Aorta (tissue), 5 donors: Measurements from ENCODE around the gene TCF3. TPM values are rescaled to one million over a fixed set of nuclear protein-coding genes. Genes with fewer than 3 reads are reported as not detected.
"Not testable (repeated sequence)": the region's sequence is repeated elsewhere in the genome, so short reads cannot be mapped to it uniquely, and the experiment has no call there.

Experiments used
- ATAC-seq: fragments of 200-7000 bp; cut with Tn5 transposase; one replicate; pipeline ENCODE4 v1.9.1; 2022; ENCODE audit warnings: moderate library complexity; ENCODE audit not compliant: low FRiP score
- DNase-seq, 2 donors: peaks; one replicate each; pipeline ENCODE4 v3.0.0-alpha.2; 2020
- H3K27ac ChIP-seq, 2 donors: one replicate each; pipeline ENCODE4 v1.5.1; 2013; ENCODE audit warnings: low read length in 2 of 2, mild to moderate bottlenecking in 2 of 2, moderate library complexity in 2 of 2, control low read depth in 1 of 2, inconsistent platforms in 1 of 2, low read depth in 1 of 2
- H3K27me3 ChIP-seq, 2 donors: one replicate each; pipeline ENCODE4 v1.6.1; 2013; ENCODE audit warnings: control low read depth in 1 of 2, low read length in 1 of 2, mild to moderate bottlenecking in 1 of 2, moderate library complexity in 1 of 2; ENCODE audit not compliant: insufficient read depth in 2 of 2, control insufficient read depth in 1 of 2
- H3K36me3 ChIP-seq, 2 donors: one replicate each; pipeline ENCODE4 v1.6.1; 2013; ENCODE audit warnings: control low read depth in 1 of 2, low read length in 1 of 2, mild to moderate bottlenecking in 1 of 2; ENCODE audit not compliant: insufficient read depth in 2 of 2, control insufficient read depth in 1 of 2
- H3K4me1 ChIP-seq, 2 donors: one replicate each; pipeline ENCODE4 v1.6.1; 2013; ENCODE audit warnings: low read length in 2 of 2, control low read depth in 1 of 2, mild to moderate bottlenecking in 1 of 2, moderate library complexity in 1 of 2; ENCODE audit not compliant: insufficient read depth in 2 of 2, control insufficient read depth in 1 of 2
- H3K4me3 ChIP-seq, 2 donors: one replicate each; pipeline ENCODE4 v1.5.1; 2013; ENCODE audit warnings: low read length in 2 of 2, control low read depth in 1 of 2, mild to moderate bottlenecking in 1 of 2
- H3K9me3 ChIP-seq: one replicate; pipeline ENCODE4 v1.6.1; 2013; ENCODE audit warnings: mild to moderate bottlenecking, low read length; ENCODE audit not compliant: control insufficient read depth
- WGBS, 2 donors: extraction: QIAGEN DNeasy Blood & Tissue Kit; methylation state at CpG; one replicate each; pipeline ENCODE4 v1.1.7; 2013; 5-methylcytosine and 5-hydroxymethylcytosine counted together
- intact Hi-C, 2 donors: fragments of 100-400 bp; cut with DNase I; formaldehyde crosslinking; loops; one replicate each; pipeline versions ENCODE4 v1.14.2 to v1.15.0; 2022
- long read RNA-seq, 2 donors: library from polyadenylated mRNA; unstranded; transcript quantifications; one replicate each; pipeline ENCODE4 v2.0.0, GENCODE V29; 2020 to 2021
- polyA plus RNA-seq, 2 donors: library from polyadenylated mRNA; stranded (reverse); fragments of 200-250 nt; gene quantifications; one replicate each; pipeline ENCODE4 v1.2.3, GENCODE V29; 2013
- total RNA-seq, 2 donors: library from RNA; stranded (reverse); fragmentation: NEBNext Ultra II Directional; extraction: Animal tissue kit (Norgen Biotek cat#: 25700); gene quantifications; one replicate each; pipeline ENCODE4 v1.2.1, GENCODE V29; 2021
- donor health status: healthy with polysubstance abuse.
- donor health status: Bipolar disorder and iron deficiency.
- donor health status: DM: no; HTN: no; CAD: no.
- donor health status: DM: no; HTN: no; CAD: no.
- donor health status: DM: yes; HTN: yes; CAD: no.

Gene TCF3
- total RNA-seq: 10 to 100 TPM; 32.0 to 50.4 TPM
- polyA plus RNA-seq: 10 to 100 TPM; 23.7 to 36.2 TPM
- long read RNA-seq, donor 1, partial matches to known transcripts: 12 of 24 reads
- long read RNA-seq, donor 1, other reads (novel, unspliced or antisense): 11 of 24 reads
- long read RNA-seq, donor 2, full-length matches to known transcripts: 2 of 17 reads
- long read RNA-seq, donor 2, partial matches to known transcripts: 10 of 17 reads
- long read RNA-seq, donor 2, other reads (novel, unspliced or antisense): 5 of 17 reads

DNA sequence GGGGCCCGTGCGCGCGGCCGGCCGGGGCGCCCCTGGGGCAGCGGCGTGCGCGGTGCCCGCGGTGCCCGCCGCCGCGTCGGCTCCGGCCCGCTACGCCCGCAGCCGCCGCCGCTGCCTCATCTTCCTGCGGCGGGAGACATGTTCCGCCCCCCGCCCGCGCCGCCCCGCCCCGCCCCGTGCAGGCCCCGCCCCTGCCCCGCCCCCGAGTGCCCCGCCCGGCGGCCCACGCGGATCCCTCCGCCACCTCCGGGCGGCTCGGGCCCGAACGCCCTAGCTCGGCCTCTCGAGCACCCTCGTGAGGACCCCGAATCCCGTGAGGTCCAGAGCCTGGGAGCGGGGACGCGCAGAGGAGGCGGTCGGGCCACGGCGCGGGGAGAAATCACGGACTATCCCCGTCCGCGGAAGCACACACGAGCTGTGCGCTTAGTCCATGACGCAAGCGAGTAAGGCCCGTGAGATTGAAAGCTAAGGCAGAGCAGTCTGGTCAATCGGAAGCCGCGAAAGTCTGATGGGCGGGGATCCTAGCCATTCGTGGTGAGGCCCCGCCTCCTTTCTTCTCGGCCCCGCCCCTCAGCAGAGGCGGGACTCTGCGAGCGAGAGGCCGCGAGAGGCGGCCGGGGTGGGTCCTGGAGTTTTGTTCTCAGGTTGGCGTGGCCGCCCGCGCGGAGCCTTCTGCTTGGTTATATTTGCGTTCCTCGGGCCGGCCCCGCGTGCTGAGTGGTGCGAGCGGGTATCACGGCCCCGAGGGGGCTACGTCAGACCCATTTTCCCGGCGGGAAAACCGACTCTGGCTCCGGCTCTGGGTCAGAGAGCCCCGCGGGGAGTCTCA is at the start of gene TCF3:
Gene TCF3 (minus strand): TSS at position 145 of the 829 bp plus-strand sequence. CDS start 2,367 bp downstream, outside the sequence.
- intact Hi-C loops: loop anchor here (1.0 to 5.0 kb wide), 2 partner anchors 45 to 47 kb away; partner anchors contain the start of gene UQCR11 (in 2 of the 2)
- 0% methylated on average over 86 to 107 of the region's 107 CpGs for WGBS, 2 donors
- no peaks in the 10 kb centered on the region for H3K9me3 ChIP-seq
- DNase-seq (peak; percentile 99), ATAC-seq (peak; percentile 98)
- H3K4me1 ChIP-seq: no peaks in the 10 kb centered on the region
- peak within 1 kb of the TSS; percentile 48 to 94 for H3K4me3 ChIP-seq
- H3K36me3 ChIP-seq: no peaks in the 10 kb centered on the region
- no peaks in the 10 kb centered on the region for H3K27me3 ChIP-seq
- H3K27ac ChIP-seq: peak within 1 kb of the TSS; percentile 89 to 93

DNA sequence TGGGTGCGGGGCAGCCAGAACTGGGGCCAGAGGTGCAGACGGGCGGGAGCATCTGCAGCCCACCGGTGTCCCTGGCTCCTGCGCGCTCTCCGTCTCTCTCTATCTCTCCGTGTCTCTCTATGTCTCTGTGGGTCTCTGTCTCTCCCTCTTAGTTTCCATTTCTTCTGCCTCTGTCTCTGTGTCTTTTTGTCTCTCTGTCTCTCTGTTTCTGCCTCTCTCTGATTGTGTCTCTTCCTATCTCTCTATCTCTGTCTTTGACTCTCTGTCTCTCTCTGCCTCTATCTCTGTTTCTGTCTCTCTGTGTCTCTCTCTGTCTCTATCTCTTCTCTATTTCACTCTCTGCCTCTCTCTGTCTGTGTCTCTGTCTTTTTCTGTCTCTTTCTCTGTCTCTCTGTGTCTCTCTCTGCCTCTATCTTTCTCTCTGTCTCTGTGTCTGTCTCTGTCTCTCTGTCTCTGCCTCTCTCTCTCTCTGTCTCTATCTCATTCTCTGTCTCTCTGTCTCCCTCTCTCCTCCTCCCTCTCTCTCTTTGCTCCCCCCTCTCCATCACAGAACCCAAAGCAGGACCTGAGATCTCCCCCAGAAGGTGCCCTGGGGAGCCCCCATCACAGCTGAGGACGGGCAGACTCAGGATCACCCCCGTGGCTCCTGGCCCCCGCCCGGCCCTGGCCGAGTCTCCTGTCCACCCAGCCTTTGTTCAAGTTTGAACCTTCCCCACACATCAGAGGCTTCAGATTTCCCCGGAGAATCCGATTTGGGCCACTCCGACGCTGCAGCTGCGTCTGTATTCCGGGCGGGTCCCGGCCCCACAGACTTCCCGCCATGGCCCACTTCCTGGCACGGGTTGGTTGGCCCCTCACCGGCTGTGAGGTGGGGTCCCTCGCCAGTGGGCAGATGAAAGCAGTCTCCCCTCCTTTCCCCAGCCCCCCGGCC is 48.6 kb upstream of the TCF3 start:
- DNase-seq (no peak), ATAC-seq (no peak)
- Histone ChIP-seq H3K4me3 (no peak overlapping the region), H3K9me3 (no peaks in the 10 kb centered on the region), H3K27me3 (no peaks in the 10 kb centered on the region), H3K4me1 (no peaks in the 10 kb centered on the region), H3K27ac (no peak overlapping the region), H3K36me3 (no peaks in the 10 kb centered on the region)
- intact Hi-C loops: no loop called here
- 27 to 30% methylated on average over 25 to 26 of the region's 26 CpGs for WGBS, 2 donors

DNA sequence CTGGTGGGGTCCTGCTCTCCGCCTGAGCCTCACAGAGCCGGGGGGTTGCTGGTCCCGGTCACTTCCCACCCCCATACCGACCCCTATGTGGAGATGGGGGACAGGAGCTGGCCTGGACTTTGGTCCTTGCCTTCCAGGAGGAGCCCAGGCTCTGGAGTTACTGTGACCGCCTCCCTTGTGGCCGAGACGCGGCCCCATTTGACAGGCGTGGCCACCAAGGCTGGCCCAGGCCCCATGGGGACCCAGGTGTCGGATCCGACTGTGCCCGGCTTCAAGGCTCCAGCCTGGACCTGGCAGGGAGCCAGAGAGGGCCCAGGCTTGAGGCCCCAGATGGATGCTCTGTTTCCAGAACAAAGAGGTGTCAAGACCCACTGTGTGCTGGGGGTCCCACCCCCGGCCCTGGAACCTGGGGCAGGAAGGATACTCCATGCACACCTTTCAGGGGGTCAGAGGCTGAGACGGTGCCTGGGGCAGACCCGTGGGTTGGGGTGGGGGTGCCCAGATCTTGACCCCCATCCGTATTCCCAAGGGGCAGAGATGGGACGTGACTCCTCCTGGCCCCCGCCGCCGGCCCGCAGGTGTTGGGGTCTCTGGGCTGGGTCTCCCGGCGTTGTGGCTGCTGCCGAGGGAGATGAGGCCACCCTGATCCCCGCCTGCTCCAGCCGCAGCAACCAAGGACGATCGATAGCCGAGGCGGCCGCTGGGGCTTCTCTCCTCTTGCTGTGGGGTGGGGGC is 47.8 kb upstream of the TCF3 start:
- no peak for DNase-seq
- intact Hi-C loops: no loop called here
- WGBS, 2 donors: 30 to 46% methylated on average over 26 to 31 of the region's 31 CpGs

DNA sequence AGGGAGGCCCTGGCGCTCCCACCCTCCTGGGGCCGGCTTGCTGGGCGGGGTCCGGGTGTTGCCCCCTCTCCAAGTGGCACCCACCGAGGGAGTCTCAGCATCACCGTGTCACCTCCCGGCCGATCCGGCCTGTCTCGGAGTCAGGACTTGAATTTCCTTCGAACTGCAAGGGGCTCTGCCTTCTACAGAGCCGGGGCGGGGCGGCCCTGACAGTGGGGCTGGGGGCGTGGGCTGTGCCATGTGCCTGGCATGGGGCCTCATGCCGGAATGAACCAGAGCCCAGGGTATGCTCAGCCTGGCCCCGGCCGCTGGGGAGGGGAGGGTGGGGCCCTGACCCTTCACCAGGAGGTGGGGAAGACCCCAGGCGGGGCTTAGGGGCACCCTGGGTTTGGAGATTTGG is 47.0 kb upstream of the TCF3 start:
- ATAC-seq (no peak), DNase-seq (no peak)
- Histone ChIP-seq H3K4me3 (no peak overlapping the region), H3K4me1 (no peaks in the 10 kb centered on the region), H3K27ac (no peak overlapping the region), H3K27me3 (no peaks in the 10 kb centered on the region), H3K36me3 (no peaks in the 10 kb centered on the region), H3K9me3 (peaks cover 1% of the 10 kb centered on the region)
- 78 to 79% methylated on average over 19 of the region's 19 CpGs for WGBS, 2 donors
- intact Hi-C loops: no loop called here

More for the DNA sequence above, 47.8 kb upstream of the TCF3 start:
- no peak overlapping the region for H3K4me3 ChIP-seq
- ATAC-seq: peak; percentile 15
- H3K36me3 ChIP-seq: no peaks in the 10 kb centered on the region
- no peaks in the 10 kb centered on the region for H3K9me3 ChIP-seq
- H3K4me1 ChIP-seq: no peaks in the 10 kb centered on the region
- no peaks in the 10 kb centered on the region for H3K27me3 ChIP-seq
- H3K27ac ChIP-seq: no peak overlapping the region

DNA sequence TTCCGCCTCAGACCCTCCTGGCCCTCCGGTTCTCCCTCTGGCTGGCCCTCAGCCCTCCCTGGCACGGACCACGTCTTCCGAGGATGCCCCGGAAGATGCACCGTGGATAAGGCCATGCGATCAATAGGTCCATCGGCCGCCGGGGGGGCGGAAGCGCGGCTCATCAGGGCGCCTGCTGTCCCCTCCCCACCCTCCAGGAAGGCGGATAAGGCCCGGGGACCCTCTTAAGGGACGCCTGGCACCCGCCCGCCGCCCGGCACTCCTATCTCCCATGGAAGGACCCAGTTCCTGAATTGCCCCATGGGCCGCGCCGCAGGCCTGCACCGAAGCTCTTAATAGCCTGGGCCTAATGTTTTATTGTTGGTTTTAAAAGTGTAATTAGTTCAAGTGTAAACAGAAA is 46.2 kb upstream of the TCF3 start:
- Histone ChIP-seq H3K4me3 (no peak overlapping the region), H3K27me3 (no peaks in the 10 kb centered on the region), H3K9me3 (peaks cover 1% of the 10 kb centered on the region), H3K4me1 (no peaks in the 10 kb centered on the region), H3K36me3 (no peaks in the 10 kb centered on the region), H3K27ac (no peak overlapping the region)
- ATAC-seq (peak; percentile 7), DNase-seq (no peak)
- WGBS, 2 donors: 88 to 94% methylated on average over 26 of the region's 26 CpGs
- intact Hi-C loops: no loop called here

DNA sequence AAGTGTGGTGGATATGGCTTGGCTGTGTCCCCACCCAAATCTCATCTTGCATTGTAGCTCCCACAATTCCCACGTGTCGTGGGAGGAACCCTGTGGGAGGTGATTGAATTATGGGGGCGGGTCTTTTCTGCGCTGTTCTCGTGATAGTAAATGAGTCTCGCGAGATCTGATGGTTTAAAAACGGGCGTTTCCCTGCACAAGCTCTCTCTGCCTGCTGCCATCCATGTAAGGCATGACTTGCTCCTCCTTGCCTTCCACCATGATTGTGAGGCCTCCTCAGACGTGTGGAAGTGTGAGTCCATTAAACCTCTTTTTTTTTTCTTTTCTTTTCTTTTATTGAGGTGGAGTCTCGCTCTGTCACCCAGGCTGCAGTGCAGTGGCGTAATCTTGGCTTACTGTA is 43.1 kb upstream of the TCF3 start:
- 86 to 87% methylated on average over 12 of the region's 12 CpGs for WGBS, 2 donors
- ATAC-seq, H3K27me3 ChIP-seq, H3K4me3 ChIP-seq, H3K4me1 ChIP-seq, H3K27ac ChIP-seq, H3K36me3 ChIP-seq, intact Hi-C loops, H3K9me3 ChIP-seq: not testable (repeated sequence)
- DNase-seq: peak in 1 of 2 donors; percentile 3

DNA sequence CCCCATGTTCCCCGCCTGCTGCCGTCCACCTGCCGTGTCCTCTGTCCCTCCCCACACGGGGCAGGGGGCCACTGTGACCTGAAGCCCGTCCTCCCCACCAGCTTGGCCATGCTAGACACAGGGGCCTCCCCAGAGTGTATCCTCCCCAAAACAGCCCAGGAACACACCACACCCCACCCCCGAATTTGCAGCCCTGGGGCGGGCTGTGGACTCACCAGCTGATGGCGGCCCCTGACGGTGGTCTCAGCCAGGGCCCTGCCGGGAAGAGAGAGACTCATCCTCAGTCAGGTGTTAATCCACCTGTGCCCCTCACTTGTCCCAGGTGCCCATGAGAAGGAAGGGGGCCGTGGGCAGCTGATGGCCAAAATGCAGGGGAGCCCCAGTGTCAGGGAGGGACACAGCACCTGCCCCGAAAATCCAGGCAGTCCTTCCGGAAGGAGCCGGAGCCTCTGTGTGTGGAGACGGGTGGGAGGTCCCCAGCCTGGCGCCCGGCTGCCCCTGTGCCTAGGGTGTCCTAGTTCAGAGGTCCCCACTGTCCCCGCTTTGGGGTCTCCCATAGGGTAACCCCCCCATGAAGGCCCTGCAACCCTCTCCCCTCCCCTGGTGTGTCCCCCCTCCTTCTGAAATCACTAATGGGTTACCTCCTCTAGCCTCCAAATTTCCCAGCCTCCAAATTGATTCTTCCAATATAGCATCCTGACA is 39.3 kb upstream of the TCF3 start:
- H3K9me3 ChIP-seq: peaks cover 1% of the 10 kb centered on the region

More for the DNA sequence above, 39.3 kb upstream of the TCF3 start:
- H3K36me3 ChIP-seq: no peaks in the 10 kb centered on the region
- intact Hi-C loops: no loop called here
- H3K27ac ChIP-seq: no peak overlapping the region
- H3K27me3 ChIP-seq: peaks cover 0 to 1% of the 10 kb centered on the region in 2 donors
- no peak for DNase-seq
- H3K4me1 ChIP-seq: no peaks in the 10 kb centered on the region
- no peak overlapping the region for H3K4me3 ChIP-seq
- peak; percentile 36 for ATAC-seq
- 53% methylated on average over 16 to 18 of the region's 18 CpGs for whole genome bisulfite sequencing, 2 donors
